ENCODE measurements around the gene DSCAML1. TPM values are rescaled to one million over a fixed set of nuclear protein-coding genes. Genes with fewer than 3 reads are reported as not detected.

Gene DSCAML1
- total RNA-seq, 4 donors from 2014 or later, result 0.20 to 1.1 (median 0.36) TPM

GRCh38 chr11:117538263-117539135, 258.5 kb downstream of the DSCAML1 start:
- no peak overlapping the region for H3K4me3 ChIP-seq
- TF ChIP-seq CTCF (IDR thresholded peaks at IDR 0.05), result no peak
- TF ChIP-seq EP300 (IDR thresholded peaks at IDR 0.05), result no peak
- TF ChIP-seq POLR2A (IDR thresholded peaks at IDR 0.05), result no peak
- no peak for DNase-seq (ENCODE audit: low spot score in 2 of 2)
- peaks cover 0 to 11% (median 0%) of the 10 kb centered on the region in 4 donors for H3K4me1 ChIP-seq
- H3K36me3 ChIP-seq, result no peaks in the 10 kb centered on the region
- peaks cover 0 to 4% (median 0%) of the 10 kb centered on the region in 4 donors for H3K9me3 ChIP-seq
- peaks cover 0 to 16% of the 10 kb centered on the region in 2 donors for H3K27me3 ChIP-seq
- WGBS, 2 donors, result 50 to 59% methylated on average over 13 of the region's 13 CpGs
- no peak overlapping the region for H3K27ac ChIP-seq

GRCh38 chr11:117535850-117536411, 261.1 kb downstream of the DSCAML1 start:
- TF ChIP-seq EP300 (IDR thresholded peaks at IDR 0.05), result no peak
- TF ChIP-seq CTCF (IDR thresholded peaks at IDR 0.05), result no peak
- no peak for TF ChIP-seq POLR2A (IDR thresholded peaks at IDR 0.05)
- no peak for DNase-seq (ENCODE audit: low spot score in 2 of 2)
- Histone ChIP-seq H3K27me3 (peaks cover 0 to 17% of the 10 kb centered on the region in 2 donors), H3K27ac (no peak overlapping the region), H3K9me3 (no peaks in the 10 kb centered on the region), H3K4me1 (peaks cover 0 to 11% (median 0%) of the 10 kb centered on the region in 4 donors), H3K36me3 (no peaks in the 10 kb centered on the region), H3K4me3 (no peak overlapping the region)
- 57 to 59% methylated on average over 11 of the region's 11 CpGs for WGBS, 2 donors

- WGBS, 2 donors, result 23 to 29% methylated on average over 19 of the region's 19 CpGs
- DNase-seq (ENCODE audit: low spot score in 2 of 2), result peak; percentile 42 to 55
- Histone ChIP-seq H3K27ac (no peak overlapping the region), H3K9me3 (no peaks in the 10 kb centered on the region), H3K27me3 (peaks cover 0 to 17% of the 10 kb centered on the region in 2 donors), H3K36me3 (no peaks in the 10 kb centered on the region), H3K4me3 (no peak overlapping the region), H3K4me1 (peaks cover 0 to 11% (median 0%) of the 10 kb centered on the region in 4 donors)
- TF ChIP-seq POLR2A (IDR thresholded peaks at IDR 0.05), result no peak
- TF ChIP-seq CTCF (IDR thresholded peaks at IDR 0.05), result no peak
- TF ChIP-seq EP300 (IDR thresholded peaks at IDR 0.05), result no peak
Measured at GRCh38 chr11:117535201-117535849, 261.7 kb downstream of the DSCAML1 start.

- no peaks in the 10 kb centered on the region for H3K9me3 ChIP-seq
- DNase-seq (ENCODE audit: low spot score in 2 of 2), result no peak
- WGBS, 2 donors, result 82 to 91% methylated on average over 3 of the region's 3 CpGs
- peaks cover 0 to 22% of the 10 kb centered on the region in 2 donors for H3K27me3 ChIP-seq
- TF ChIP-seq EP300 (IDR thresholded peaks at IDR 0.05) (no peak), CTCF (IDR thresholded peaks at IDR 0.05) (no peak), POLR2A (IDR thresholded peaks at IDR 0.05) (no peak)
- H3K27ac ChIP-seq, result no peak overlapping the region
- H3K36me3 ChIP-seq, result no peaks in the 10 kb centered on the region
- no peak overlapping the region for H3K4me3 ChIP-seq
- peaks cover 0 to 11% (median 0%) of the 10 kb centered on the region in 4 donors for H3K4me1 ChIP-seq
Measured at GRCh38 chr11:117532568-117532967, 264.4 kb downstream of the DSCAML1 start.

Measured in tibial nerve (tissue), 4 donors.